ENCODE measurements around the gene LCN12. TPM values are rescaled to one million over a fixed set of nuclear protein-coding genes. Genes with fewer than 3 reads are reported as not detected.

LCN12 gene
- total RNA-seq, 1 experiment from 2014 or later: 2.1 TPM

DNA sequence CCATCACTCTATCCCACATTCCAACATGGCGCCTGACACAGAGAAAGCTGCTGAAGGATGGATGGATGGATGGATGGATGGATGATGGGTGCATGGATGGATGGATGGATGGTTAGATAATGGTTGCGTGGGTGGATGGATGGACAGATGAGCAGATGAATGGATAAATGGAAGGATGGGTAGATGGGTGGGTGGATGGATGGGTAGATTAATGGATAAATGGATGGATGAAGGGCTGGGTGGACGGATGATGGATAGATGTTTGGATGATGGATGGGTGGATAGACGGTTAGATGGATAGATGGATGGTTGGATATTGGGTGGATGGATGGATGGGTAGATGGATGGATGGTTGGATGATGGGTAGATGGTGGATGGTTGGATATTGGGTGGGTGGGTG, 4.5 kb downstream of the LCN12 start:
- Histone ChIP-seq H3K4me2 (ENCODE audit: insufficient read depth, insufficient read length, low read length) (no peak overlapping the region), H3K18ac (ENCODE audit: insufficient read length, low read depth, low read length) (no peak overlapping the region), H2BK15ac (ENCODE audit: low read depth, low read length) (no peak overlapping the region), H2AFZ (ENCODE audit: low read length) (no peak overlapping the region), H3K79me2 (ENCODE audit: insufficient read depth, low read length) (no peaks in the 10 kb centered on the region), H2BK120ac (ENCODE audit: low read depth, low read length, poor library complexity, severe bottlenecking) (no peak overlapping the region), H2BK20ac (ENCODE audit: low read depth, low read length, poor library complexity, severe bottlenecking) (no peak overlapping the region), H3K23me2 (ENCODE audit: insufficient read length, low read depth, low read length, poor library complexity, severe bottlenecking) (no peaks in the 10 kb centered on the region), H2BK5ac (ENCODE audit: insufficient read length, low read length) (no peak overlapping the region), H3K4ac (ENCODE audit: low read depth, low read length) (no peak overlapping the region), H3K27me3 (ENCODE audit: insufficient read depth, low read length) (no peaks in the 10 kb centered on the region), H3K79me1 (ENCODE audit: insufficient read depth, low read depth, low read length, poor library complexity, severe bottlenecking) (no peaks in the 10 kb centered on the region), H3K4me1 (ENCODE audit: insufficient read depth, low read length) (no peaks in the 10 kb centered on the region), H4K5ac (ENCODE audit: insufficient read length, low read depth, low read length) (no peak overlapping the region), H3K14ac (ENCODE audit: insufficient read depth, low read length) (no peak overlapping the region), H4K20me1 (ENCODE audit: control insufficient read depth, insufficient read depth, insufficient read length) (peaks cover 2% of the 10 kb centered on the region), H2AK5ac (ENCODE audit: insufficient read length, low read length) (no peak overlapping the region), H3K9me3 (ENCODE audit: control insufficient read depth, low read depth, low read length) (no peaks in the 10 kb centered on the region), H3K9ac (ENCODE audit: extremely low read depth, insufficient read length, low read length) (no peak overlapping the region), H3K27ac (ENCODE audit: insufficient read length, low read depth, low read length) (no peak overlapping the region), H3K56ac (ENCODE audit: insufficient read length, low read depth, low read length) (no peak overlapping the region), H4K91ac (ENCODE audit: insufficient read length, low read depth, low read length) (no peak overlapping the region), H3T11ph (ENCODE audit: low read length) (no peak overlapping the region), H2BK12ac (ENCODE audit: insufficient read length, low read depth, low read length) (no peak overlapping the region), H3K23ac (ENCODE audit: insufficient read length, low read depth, low read length) (no peak overlapping the region), H4K8ac (replicated peaks; ENCODE audit: insufficient read length, low read depth, low read length) (no peak overlapping the region)
- no peak overlapping the region; a peak in 1 of 5 replicates for H3K4me3 Mint-ChIP-seq
- H3K9me3 Mint-ChIP-seq: peaks cover 6% of the 10 kb centered on the region in 2 experiments; a peak in 4 of 5 replicates
- 100% methylated on average over 2 of the region's 4 CpGs for WGBS (ENCODE audit: extremely low coverage, insufficient read length, low lambda C conversion rate)
- H3K27ac Mint-ChIP-seq: no peak overlapping the region
- 0 out of 4 replicates have a peak, but pooled peaks cover 0 to 2% of the 10 kb centered on the region in 2 experiments for H3K4me1 Mint-ChIP-seq
- peaks cover 8% of the 10 kb centered on the region for H3K27me3 Mint-ChIP-seq (ENCODE audit: low read depth)
- TF ChIP-seq, protein P1, sequence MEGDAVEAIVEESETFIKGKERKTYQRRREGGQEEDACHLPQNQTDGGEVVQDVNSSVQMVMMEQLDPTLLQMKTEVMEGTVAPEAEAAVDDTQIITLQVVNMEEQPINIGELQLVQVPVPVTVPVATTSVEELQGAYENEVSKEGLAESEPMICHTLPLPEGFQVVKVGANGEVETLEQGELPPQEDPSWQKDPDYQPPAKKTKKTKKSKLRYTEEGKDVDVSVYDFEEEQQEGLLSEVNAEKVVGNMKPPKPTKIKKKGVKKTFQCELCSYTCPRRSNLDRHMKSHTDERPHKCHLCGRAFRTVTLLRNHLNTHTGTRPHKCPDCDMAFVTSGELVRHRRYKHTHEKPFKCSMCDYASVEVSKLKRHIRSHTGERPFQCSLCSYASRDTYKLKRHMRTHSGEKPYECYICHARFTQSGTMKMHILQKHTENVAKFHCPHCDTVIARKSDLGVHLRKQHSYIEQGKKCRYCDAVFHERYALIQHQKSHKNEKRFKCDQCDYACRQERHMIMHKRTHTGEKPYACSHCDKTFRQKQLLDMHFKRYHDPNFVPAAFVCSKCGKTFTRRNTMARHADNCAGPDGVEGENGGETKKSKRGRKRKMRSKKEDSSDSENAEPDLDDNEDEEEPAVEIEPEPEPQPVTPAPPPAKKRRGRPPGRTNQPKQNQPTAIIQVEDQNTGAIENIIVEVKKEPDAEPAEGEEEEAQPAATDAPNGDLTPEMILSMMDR (conservative IDR thresholded peaks at IDR 0.05): no peak
- no peaks in the 10 kb centered on the region; a peak in 1 of 7 replicates for H3K36me3 Mint-ChIP-seq (ENCODE audit: insufficient read depth in 1 of 3, low read depth in 3 of 3)
- DNase-seq: no peak
